ENCODE results near the gene TIAM2.
"Not testable (repeated sequence)": the region's sequence is repeated elsewhere in the genome, so short reads cannot be mapped to it uniquely, and the experiment has no call there.

TIAM2 gene

GRCh38 chr6:154962753-154963152, 32.4 kb upstream of the TIAM2 start:
- H3K9ac ChIP-seq (ENCODE audit: low read length in 5 of 5) = no peak overlapping the region
- H3K27ac ChIP-seq (ENCODE audit: low read depth, low read length) = no peak overlapping the region
- peaks cover 0 to 19% (median 4%) of the 10 kb centered on the region in 5 donors for H3K36me3 ChIP-seq (ENCODE audit: control insufficient read depth in 5 of 5, insufficient read depth in 5 of 5, low read length in 5 of 5)
- H3K4me1 ChIP-seq (ENCODE audit: control insufficient read depth in 5 of 5, insufficient read depth in 5 of 5, low read length in 5 of 5) = no peaks in the 10 kb centered on the region
- H3K27me3 ChIP-seq (ENCODE audit: control insufficient read depth in 5 of 5, insufficient read depth in 4 of 5, low read length in 5 of 5) = no peaks in the 10 kb centered on the region
- H3K9me3 ChIP-seq (ENCODE audit: control insufficient read depth in 5 of 5, low read length in 5 of 5) = no peaks in the 10 kb centered on the region
- no peak overlapping the region for H3K4me3 ChIP-seq (ENCODE audit: low read depth in 1 of 5, low read length in 5 of 5)

DNA sequence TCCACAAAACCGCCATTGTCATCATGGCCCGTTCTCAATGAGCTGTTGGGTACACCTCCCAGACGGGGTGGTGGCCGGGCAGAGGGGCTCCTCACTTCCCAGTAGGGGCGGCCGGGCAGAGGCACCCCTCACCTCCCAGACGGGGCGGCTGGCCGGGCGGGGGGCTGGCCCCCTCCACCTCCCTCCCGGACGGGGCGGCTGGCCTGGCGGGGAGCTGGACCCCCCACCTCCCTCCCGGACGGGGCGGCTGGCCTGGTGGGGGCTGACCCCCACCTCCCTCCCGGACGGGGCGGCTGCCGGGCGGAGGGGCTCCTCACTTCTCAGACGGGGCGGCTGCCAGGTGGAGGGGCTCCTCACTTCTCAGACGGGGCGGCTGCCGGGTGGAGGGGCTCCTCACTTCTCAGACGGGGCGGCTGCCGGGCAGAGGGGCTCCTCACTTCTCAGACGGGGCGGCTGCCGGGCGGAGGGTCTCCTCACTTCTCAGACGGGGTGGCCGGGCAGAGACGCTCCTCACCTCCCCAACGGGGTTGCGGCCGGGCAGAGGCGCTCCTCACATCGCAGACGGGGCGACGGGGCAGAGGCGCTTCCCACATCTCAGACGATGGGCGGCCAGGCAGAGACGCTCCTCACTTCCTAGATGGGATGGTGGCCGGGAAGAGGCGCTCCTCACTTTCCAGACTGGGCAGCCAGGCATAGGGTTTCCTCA, 28.9 kb upstream of the TIAM2 start:
- not testable (repeated sequence) for H3K4me3 ChIP-seq (ENCODE audit: low read depth in 1 of 5, low read length in 5 of 5); H3K27me3 ChIP-seq (ENCODE audit: control insufficient read depth in 5 of 5, insufficient read depth in 4 of 5, low read length in 5 of 5); H3K9me3 ChIP-seq (ENCODE audit: control insufficient read depth in 5 of 5, low read length in 5 of 5); H3K4me1 ChIP-seq (ENCODE audit: control insufficient read depth in 5 of 5, insufficient read depth in 5 of 5, low read length in 5 of 5); H3K9ac ChIP-seq (ENCODE audit: low read length in 5 of 5); H3K27ac ChIP-seq (ENCODE audit: low read depth, low read length)
- peaks cover 0 to 12% (median 0%) of the 10 kb centered on the region in 5 donors for H3K36me3 ChIP-seq (ENCODE audit: control insufficient read depth in 5 of 5, insufficient read depth in 5 of 5, low read length in 5 of 5)

GRCh38 chr6:154969796-154970195, 25.3 kb upstream of the TIAM2 start:
- no peak overlapping the region for H3K4me3 ChIP-seq (ENCODE audit: low read depth in 1 of 5, low read length in 5 of 5)
- no peak overlapping the region for H3K9ac ChIP-seq (ENCODE audit: low read length in 5 of 5)
- H3K9me3 ChIP-seq (ENCODE audit: control insufficient read depth in 5 of 5, low read length in 5 of 5) = no peaks in the 10 kb centered on the region
- no peaks in the 10 kb centered on the region for H3K4me1 ChIP-seq (ENCODE audit: control insufficient read depth in 5 of 5, insufficient read depth in 5 of 5, low read length in 5 of 5)
- no peaks in the 10 kb centered on the region for H3K36me3 ChIP-seq (ENCODE audit: control insufficient read depth in 5 of 5, insufficient read depth in 5 of 5, low read length in 5 of 5)
- H3K27ac ChIP-seq (ENCODE audit: low read depth, low read length) = no peak overlapping the region
- H3K27me3 ChIP-seq (ENCODE audit: control insufficient read depth in 5 of 5, insufficient read depth in 4 of 5, low read length in 5 of 5) = no peaks in the 10 kb centered on the region

GRCh38 chr6:154974485-154975149, 20.5 kb upstream of the TIAM2 start:
- Histone ChIP-seq H3K36me3 (ENCODE audit: control insufficient read depth in 5 of 5, insufficient read depth in 5 of 5, low read length in 5 of 5) (no peaks in the 10 kb centered on the region), H3K9ac (ENCODE audit: low read length in 5 of 5) (no peak overlapping the region), H3K27ac (ENCODE audit: low read depth, low read length) (no peak overlapping the region), H3K4me3 (ENCODE audit: low read depth in 1 of 5, low read length in 5 of 5) (no peak overlapping the region), H3K4me1 (ENCODE audit: control insufficient read depth in 5 of 5, insufficient read depth in 5 of 5, low read length in 5 of 5) (no peaks in the 10 kb centered on the region), H3K9me3 (ENCODE audit: control insufficient read depth in 5 of 5, low read length in 5 of 5) (no peaks in the 10 kb centered on the region), H3K27me3 (ENCODE audit: control insufficient read depth in 5 of 5, insufficient read depth in 4 of 5, low read length in 5 of 5) (no peaks in the 10 kb centered on the region)

DNA sequence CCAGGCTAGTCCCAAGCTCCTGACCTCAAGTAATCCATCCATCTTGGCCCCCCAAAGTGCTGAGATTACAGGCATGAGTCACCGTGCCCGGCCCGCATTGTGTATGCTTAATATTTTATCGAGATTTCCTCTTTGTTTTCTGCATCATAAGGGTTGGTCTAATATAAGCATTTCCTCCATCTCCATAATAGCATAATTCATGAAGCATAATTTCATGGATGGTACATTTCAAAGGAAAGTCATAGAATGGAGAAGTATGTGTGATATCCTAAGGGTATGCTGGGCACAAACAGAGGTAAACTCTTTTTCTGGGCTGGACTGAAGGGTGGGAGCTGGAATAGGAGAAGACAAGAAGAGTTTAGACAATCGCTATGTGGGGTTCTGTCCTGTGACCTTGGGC, 17.5 kb upstream of the TIAM2 start:
- no peaks in the 10 kb centered on the region for H3K36me3 ChIP-seq (ENCODE audit: control insufficient read depth in 5 of 5, insufficient read depth in 5 of 5, low read length in 5 of 5)

DNA sequence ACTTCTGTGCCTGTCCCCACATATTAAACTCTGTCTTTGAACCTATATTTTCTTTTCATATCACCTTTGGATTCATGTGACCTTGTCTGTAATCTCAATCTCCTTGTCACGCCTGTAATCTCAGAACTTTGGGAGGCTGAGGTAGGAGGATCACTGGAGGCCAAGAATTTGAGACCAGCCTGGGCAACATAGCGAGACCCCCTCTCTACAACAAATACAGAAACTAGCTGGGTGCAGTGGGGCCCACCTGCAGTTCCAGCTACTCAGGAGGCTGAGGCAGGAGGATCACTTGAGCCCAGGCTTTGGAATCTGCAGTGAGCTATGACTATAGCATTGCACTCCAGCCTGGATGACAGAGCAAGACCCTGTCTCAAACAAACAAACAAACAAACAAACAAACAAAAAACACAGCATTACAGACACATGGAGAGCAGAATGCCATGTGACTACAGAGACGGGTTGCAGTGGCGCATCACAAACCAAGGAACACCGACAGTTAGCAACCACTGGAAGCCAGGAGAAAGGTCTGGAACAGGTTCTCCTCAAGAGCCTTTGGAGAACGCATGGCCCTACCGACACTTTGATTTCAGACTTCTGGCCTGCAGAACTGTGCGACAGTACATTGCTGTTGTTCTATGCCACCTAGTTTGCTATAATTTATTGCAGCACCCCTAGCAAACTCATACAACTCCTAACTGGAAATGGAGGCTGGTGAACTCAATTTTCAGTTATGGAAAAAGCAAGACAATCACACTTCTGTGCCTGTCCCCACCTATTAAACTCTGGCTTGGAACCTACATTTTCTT, 14.6 kb upstream of the TIAM2 start:
- Histone ChIP-seq H3K4me3 (ENCODE audit: low read depth in 1 of 5, low read length in 5 of 5) (no peak overlapping the region), H3K9ac (ENCODE audit: low read length in 5 of 5) (no peak overlapping the region), H3K36me3 (ENCODE audit: control insufficient read depth in 5 of 5, insufficient read depth in 5 of 5, low read length in 5 of 5) (no peaks in the 10 kb centered on the region), H3K27me3 (ENCODE audit: control insufficient read depth in 5 of 5, insufficient read depth in 4 of 5, low read length in 5 of 5) (no peaks in the 10 kb centered on the region), H3K27ac (ENCODE audit: low read depth, low read length) (no peak overlapping the region), H3K4me1 (ENCODE audit: control insufficient read depth in 5 of 5, insufficient read depth in 5 of 5, low read length in 5 of 5) (no peaks in the 10 kb centered on the region), H3K9me3 (ENCODE audit: control insufficient read depth in 5 of 5, low read length in 5 of 5) (no peaks in the 10 kb centered on the region)

More for the DNA sequence above, 17.5 kb upstream of the TIAM2 start:
- Histone ChIP-seq H3K4me3 (ENCODE audit: low read depth in 1 of 5, low read length in 5 of 5) (no peak overlapping the region), H3K4me1 (ENCODE audit: control insufficient read depth in 5 of 5, insufficient read depth in 5 of 5, low read length in 5 of 5) (no peaks in the 10 kb centered on the region), H3K27me3 (ENCODE audit: control insufficient read depth in 5 of 5, insufficient read depth in 4 of 5, low read length in 5 of 5) (no peaks in the 10 kb centered on the region), H3K9me3 (ENCODE audit: control insufficient read depth in 5 of 5, low read length in 5 of 5) (no peaks in the 10 kb centered on the region), H3K9ac (ENCODE audit: low read length in 5 of 5) (no peak overlapping the region), H3K27ac (ENCODE audit: low read depth, low read length) (no peak overlapping the region)

GRCh38 chr6:154981079-154981870, 13.8 kb upstream of the TIAM2 start:
- Histone ChIP-seq H3K4me1 (ENCODE audit: control insufficient read depth in 5 of 5, insufficient read depth in 5 of 5, low read length in 5 of 5) (no peaks in the 10 kb centered on the region), H3K27me3 (ENCODE audit: control insufficient read depth in 5 of 5, insufficient read depth in 4 of 5, low read length in 5 of 5) (no peaks in the 10 kb centered on the region), H3K4me3 (ENCODE audit: low read depth in 1 of 5, low read length in 5 of 5) (no peak overlapping the region), H3K9me3 (ENCODE audit: control insufficient read depth in 5 of 5, low read length in 5 of 5) (no peaks in the 10 kb centered on the region), H3K36me3 (ENCODE audit: control insufficient read depth in 5 of 5, insufficient read depth in 5 of 5, low read length in 5 of 5) (no peaks in the 10 kb centered on the region), H3K27ac (ENCODE audit: low read depth, low read length) (no peak overlapping the region), H3K9ac (ENCODE audit: low read length in 5 of 5) (no peak overlapping the region)

DNA sequence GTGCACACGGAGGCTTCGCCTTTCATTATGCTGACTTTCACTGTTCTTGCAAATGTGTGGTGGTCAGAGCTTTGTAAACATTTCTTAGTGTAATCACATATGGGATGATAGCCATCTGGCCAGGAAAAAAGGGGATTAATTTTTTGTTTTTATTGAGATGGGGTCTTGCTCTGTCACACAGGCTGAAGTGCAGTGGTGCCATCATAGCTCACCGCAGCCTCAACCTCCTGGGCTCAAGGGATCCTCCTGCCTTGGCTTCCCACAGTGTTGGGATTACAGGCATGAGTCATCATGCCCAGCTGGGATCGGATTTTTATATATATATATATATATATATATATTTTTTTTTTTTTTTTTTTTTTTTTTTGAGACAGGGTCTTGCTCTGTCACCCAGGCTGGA, 11.0 kb upstream of the TIAM2 start:
- H3K4me1 ChIP-seq (ENCODE audit: control insufficient read depth in 5 of 5, insufficient read depth in 5 of 5, low read length in 5 of 5) = no peaks in the 10 kb centered on the region
- no peak overlapping the region for H3K27ac ChIP-seq (ENCODE audit: low read depth, low read length)
- no peak overlapping the region for H3K9ac ChIP-seq (ENCODE audit: low read length in 5 of 5)
- no peak overlapping the region for H3K4me3 ChIP-seq (ENCODE audit: low read depth in 1 of 5, low read length in 5 of 5)
- no peaks in the 10 kb centered on the region for H3K27me3 ChIP-seq (ENCODE audit: control insufficient read depth in 5 of 5, insufficient read depth in 4 of 5, low read length in 5 of 5)
- H3K36me3 ChIP-seq (ENCODE audit: control insufficient read depth in 5 of 5, insufficient read depth in 5 of 5, low read length in 5 of 5) = no peaks in the 10 kb centered on the region
- H3K9me3 ChIP-seq (ENCODE audit: control insufficient read depth in 5 of 5, low read length in 5 of 5) = no peaks in the 10 kb centered on the region

DNA sequence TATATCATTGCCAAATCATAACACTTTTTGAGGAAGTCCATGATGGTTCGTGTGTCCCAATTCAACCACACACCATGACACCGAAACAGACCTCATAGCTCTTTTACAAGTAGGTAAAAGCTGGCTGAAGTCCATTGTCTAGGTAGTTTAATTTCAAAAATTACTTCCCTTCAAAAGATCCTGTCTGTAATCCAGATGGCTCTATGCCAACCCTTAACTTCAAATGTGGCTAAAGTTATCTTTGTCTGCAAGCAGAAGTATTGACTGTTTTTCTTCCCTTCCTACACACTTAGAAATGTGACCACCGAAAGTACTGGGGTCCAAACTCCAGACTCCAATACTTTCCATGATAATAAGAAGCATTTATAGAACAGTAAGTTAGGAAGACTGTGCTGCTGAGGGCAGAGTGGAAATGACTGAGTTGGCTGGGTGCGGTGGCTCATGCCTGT, 8.3 kb upstream of the TIAM2 start:
- no peak overlapping the region for H3K4me3 ChIP-seq (ENCODE audit: low read depth in 1 of 5, low read length in 5 of 5)
- H3K36me3 ChIP-seq (ENCODE audit: control insufficient read depth in 5 of 5, insufficient read depth in 5 of 5, low read length in 5 of 5) = no peaks in the 10 kb centered on the region
- H3K27me3 ChIP-seq (ENCODE audit: control insufficient read depth in 5 of 5, insufficient read depth in 4 of 5, low read length in 5 of 5) = no peaks in the 10 kb centered on the region
- no peaks in the 10 kb centered on the region for H3K4me1 ChIP-seq (ENCODE audit: control insufficient read depth in 5 of 5, insufficient read depth in 5 of 5, low read length in 5 of 5)
- no peaks in the 10 kb centered on the region for H3K9me3 ChIP-seq (ENCODE audit: control insufficient read depth in 5 of 5, low read length in 5 of 5)
- H3K27ac ChIP-seq (ENCODE audit: low read depth, low read length) = no peak overlapping the region
- H3K9ac ChIP-seq (ENCODE audit: low read length in 5 of 5) = no peak overlapping the region

Data from subcutaneous abdominal adipose tissue (tissue), 5 donors.